HG03457 (cell line): ENCODE data around the gene CXCR5.
A peak's percentile ranks its signal among the peaks of the same experiment; 100 is the strongest.
"Not testable (repeated sequence)": the region's sequence is repeated elsewhere in the genome, so short reads cannot be mapped to it uniquely, and the experiment has no call there.

ENCODE experiments used
- ATAC-seq: cut with Tn5 transposase; IDR thresholded peaks from one replicate; pipeline ENCODE4 v1.9.1; 2021; ENCODE audit warnings: moderate number of reproducible peaks; ENCODE audit not compliant: unreplicated experiment

The CXCR5 gene, protein sequence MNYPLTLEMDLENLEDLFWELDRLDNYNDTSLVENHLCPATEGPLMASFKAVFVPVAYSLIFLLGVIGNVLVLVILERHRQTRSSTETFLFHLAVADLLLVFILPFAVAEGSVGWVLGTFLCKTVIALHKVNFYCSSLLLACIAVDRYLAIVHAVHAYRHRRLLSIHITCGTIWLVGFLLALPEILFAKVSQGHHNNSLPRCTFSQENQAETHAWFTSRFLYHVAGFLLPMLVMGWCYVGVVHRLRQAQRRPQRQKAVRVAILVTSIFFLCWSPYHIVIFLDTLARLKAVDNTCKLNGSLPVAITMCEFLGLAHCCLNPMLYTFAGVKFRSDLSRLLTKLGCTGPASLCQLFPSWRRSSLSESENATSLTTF

GRCh38 chr11:118883368-118884071, at the start of gene CXCR5:
TSS of gene CXCR5 (plus strand) at chr11:118883892. CDS start at chr11:118883942, 50 bp downstream.
- ATAC-seq, result no peak

DNA sequence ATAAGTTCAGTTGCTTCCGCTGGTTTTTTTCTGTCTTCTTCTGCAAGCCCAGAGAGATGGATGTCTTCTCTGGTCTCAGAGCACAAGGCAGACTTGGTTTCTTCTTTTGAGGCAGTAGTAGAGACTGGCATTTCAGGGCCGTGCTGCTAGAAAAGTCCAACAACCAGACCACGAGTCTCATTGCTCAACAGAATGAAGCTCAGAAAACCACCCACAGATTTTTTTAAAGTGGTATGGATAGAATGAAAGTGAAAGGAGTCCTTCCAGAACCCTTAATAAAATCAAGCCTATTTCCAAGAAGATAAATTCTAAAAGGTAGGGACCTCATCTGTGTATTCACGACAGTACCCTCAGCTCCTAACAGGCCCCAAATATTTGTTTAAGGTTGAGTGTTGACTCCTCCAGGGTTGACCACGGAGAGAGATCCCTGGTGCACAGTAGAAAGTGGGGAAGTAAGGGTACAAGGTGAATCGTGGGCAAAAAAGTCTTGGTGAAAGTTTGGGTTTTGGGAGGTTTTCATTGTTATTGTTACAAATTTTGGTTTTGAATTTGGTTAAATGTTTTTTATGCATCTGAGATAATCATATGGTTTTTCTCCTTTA, 49.2 kb upstream of the CXCR5 start:
- no peak for ATAC-seq

- ATAC-seq, result no peak
Measured at GRCh38 chr11:118837868-118838267, 45.8 kb upstream of the CXCR5 start.

DNA sequence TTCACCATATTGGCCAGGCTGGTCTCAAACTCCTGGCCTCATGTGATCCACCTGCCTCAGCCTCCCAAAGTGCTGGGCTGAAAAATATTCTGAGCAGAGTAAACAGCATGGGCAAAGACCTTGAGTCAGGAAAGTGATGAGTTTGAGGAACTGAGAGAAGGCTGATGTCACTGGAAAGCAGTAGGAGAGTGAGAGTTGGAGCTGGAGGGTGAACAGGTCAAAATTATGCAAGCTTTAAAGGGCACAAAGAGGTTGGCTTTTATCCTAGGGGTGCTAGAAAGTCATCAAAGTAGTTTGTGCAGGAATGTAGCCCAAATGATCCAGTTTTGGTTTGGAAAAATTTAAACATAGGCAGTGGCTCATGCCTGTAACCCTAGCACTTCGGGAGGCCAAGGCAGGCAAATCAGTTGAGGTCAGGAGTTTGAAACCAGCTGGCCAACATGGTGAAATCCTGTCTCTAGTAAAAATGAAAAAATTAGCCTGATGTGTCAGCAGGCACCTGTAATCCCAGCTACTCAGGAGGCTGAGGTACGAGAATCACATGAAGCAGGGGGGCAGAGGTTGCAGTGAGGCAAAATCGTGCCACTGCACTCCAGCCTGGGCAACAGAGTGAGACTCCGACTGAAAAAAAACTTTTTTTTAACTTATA, 44.7 kb upstream of the CXCR5 start:
- ATAC-seq, result no peak

DNA sequence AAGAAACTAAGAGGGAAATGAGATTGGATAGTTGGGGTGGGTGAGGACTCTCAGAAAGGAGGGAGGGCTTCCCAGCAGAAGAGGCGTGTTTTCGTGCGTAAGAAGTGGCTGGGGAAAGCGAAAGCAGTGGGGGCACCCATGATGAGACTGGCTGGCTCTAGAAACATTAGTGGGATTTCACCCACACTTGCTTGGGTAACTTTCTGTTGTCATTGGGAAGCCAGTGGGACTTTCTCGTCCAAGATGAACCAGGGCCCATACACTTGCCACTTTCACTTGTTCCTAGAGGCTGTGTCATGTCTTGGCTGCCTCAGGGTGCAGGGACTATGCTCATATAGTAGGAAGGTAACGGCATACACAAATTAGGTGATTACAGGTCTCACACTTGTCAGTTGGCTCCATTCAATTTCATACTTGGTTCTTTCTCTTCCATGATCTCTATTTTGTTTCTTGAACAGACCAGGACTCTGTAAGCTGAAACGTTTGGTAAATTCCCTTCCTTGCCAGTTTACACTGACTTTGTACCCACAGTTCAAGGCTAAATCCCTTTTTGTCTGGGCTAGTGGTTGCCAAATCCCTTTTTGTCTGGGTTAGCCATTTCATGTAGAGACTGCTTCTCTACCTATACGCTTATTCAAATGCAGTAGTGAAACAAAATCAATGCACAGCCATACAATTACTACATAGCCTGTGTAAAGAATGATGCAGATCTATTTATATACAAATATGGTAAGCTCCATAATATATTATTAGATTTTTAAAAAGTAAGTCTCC, 42.0 kb upstream of the CXCR5 start:
- no peak for ATAC-seq

- no peak for ATAC-seq
Measured at GRCh38 chr11:118842369-118842768, 41.3 kb upstream of the CXCR5 start.

GRCh38 chr11:118842843-118843242, 40.8 kb upstream of the CXCR5 start:
- not testable (repeated sequence) for ATAC-seq

DNA sequence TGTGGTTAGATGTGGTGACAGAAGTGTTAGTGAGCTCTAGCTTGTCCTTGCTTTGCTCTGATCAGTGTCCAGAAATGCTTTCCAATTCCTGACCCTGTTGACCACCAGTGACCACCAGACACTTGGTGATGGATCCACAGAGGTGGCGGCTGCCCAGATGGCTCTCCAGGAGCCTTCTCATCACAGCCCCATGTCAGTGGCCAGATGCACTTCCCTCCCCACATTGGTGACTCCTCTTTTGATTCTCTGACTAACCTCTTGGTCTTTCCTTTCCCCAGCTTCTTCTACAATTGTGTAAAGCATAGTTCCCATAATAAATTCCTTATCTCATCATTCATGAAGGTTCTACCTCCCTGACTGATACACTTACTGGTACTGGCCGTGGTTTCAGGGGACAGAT, 40.1 kb upstream of the CXCR5 start:
- no peak for ATAC-seq

- no peak for ATAC-seq
Measured at GRCh38 chr11:118845369-118845768, 38.3 kb upstream of the CXCR5 start.

GRCh38 chr11:118846181-118846935, 37.3 kb upstream of the CXCR5 start:
- ATAC-seq, result no peak

DNA sequence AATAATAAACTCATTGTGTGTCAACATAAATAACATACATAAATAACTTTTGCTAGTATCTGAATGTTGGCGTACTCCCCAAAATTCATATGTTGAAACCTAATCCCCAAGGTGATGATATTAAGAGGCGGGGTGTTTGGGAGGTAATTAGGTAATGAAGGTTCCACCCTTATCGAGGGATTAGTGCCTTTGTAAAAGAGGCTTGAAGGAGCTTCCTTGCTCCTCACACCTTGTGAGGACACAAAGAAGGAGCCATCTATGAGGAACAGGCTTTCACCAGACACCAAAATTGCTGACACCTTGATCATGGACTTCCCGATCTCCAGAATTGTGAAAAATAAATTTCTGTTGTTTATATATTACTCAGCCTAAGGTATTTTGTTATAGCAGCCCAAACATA, 33.9 kb upstream of the CXCR5 start:
- ATAC-seq, result no peak

GRCh38 chr11:118851970-118852369, 31.7 kb upstream of the CXCR5 start:
- peak; percentile 59 for ATAC-seq

GRCh38 chr11:118853678-118854077, 30.0 kb upstream of the CXCR5 start:
- no peak for ATAC-seq

- no peak for ATAC-seq
Measured at GRCh38 chr11:118856314-118856713, 27.4 kb upstream of the CXCR5 start.

DNA sequence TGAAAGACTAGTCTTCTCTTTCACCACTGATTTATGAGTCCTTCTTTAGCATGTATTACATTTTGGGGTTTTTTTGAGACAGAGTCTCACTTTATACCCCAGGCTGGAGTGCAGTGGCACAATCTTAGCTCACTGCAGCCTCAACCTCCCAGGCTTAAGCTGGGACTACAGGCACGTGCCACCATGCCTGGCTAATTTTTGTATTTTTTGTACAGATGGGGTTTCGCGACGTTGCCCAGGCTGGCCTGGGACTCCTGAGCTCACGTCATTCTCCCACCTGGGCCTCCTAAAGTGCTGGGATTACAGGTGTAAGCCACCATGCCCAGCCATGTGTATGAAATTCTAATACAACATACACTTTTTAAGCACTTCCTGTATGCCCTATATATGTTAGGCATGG, 26.3 kb upstream of the CXCR5 start:
- ATAC-seq, result no peak

- ATAC-seq, result no peak
Measured at GRCh38 chr11:118859973-118860372, 23.7 kb upstream of the CXCR5 start.

- no peak for ATAC-seq
Measured at GRCh38 chr11:118868659-118869058, 15.0 kb upstream of the CXCR5 start.

GRCh38 chr11:118870396-118871343, 13.0 kb upstream of the CXCR5 start:
- ATAC-seq, result no peak

DNA sequence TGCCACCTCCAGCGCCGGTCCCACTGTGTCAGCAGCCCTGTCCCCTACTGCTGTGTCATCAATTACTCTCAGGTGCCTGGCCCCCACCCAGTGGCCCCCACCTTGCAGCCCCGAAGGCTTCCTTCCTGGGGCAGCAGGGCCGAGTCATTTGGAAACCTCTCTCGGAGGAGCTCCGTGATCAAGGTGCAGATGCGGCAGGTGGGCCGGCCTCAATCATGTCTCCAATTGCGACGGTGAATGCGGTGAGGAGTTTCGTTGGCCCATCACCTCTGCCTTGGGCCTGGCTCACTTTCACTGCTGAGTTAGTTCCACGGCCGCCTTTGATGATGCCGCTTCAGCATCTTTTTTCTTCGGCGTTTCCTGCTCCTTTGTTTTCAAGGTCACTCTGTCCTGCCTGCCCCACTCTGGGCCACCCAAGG, 11.3 kb upstream of the CXCR5 start:
- no peak for ATAC-seq
